ENCODE results near the gene EMC7. TPM values are rescaled to one million over a fixed set of nuclear protein-coding genes. Genes with fewer than 3 reads are reported as not detected.

Gene EMC7
- total and polyA plus RNA-seq, 9 of the 15 experiments (the other 6 are each of a cell fraction or from before 2014, with no cell fraction given), result 25.8 to 92.8 (median 49.7) TPM

GRCh38 chr15:34106423-34106822 lies 4.8 kb upstream of the EMC7 start (continued):
- TF ChIP-seq, protein P1, sequence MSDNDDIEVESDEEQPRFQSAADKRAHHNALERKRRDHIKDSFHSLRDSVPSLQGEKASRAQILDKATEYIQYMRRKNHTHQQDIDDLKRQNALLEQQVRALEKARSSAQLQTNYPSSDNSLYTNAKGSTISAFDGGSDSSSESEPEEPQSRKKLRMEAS (CRISPR knock-in tag; IDR thresholded peaks at IDR 0.05), result no peak
- TF ChIP-seq FUS (optimal IDR thresholded peaks at IDR 0.05; ENCODE audit: low read depth, low read length), result no peak
- TF ChIP-seq MEF2A (IDR thresholded peaks at IDR 0.05; ENCODE audit: control insufficient read depth, low read depth, low read length), result no peak
- no peak for TF ChIP-seq PPARD (CRISPR knock-in tag; IDR thresholded peaks at IDR 0.05)
- TF ChIP-seq L3MBTL2 (IDR thresholded peaks at IDR 0.05), result no peak
- TF ChIP-seq, protein P2, sequence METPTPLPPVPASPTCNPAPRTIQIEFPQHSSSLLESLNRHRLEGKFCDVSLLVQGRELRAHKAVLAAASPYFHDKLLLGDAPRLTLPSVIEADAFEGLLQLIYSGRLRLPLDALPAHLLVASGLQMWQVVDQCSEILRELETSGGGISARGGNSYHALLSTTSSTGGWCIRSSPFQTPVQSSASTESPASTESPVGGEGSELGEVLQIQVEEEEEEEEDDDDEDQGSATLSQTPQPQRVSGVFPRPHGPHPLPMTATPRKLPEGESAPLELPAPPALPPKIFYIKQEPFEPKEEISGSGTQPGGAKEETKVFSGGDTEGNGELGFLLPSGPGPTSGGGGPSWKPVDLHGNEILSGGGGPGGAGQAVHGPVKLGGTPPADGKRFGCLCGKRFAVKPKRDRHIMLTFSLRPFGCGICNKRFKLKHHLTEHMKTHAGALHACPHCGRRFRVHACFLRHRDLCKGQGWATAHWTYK (CRISPR knock-in tag; IDR thresholded peaks at IDR 0.05), result no peak
- no peak for TF ChIP-seq ZNF347 (CRISPR knock-in tag; IDR thresholded peaks at IDR 0.05; ENCODE audit: low read depth)
- no peak for TF ChIP-seq CBX8 (IDR thresholded peaks at IDR 0.05; ENCODE audit: borderline replicate concordance, extremely low read depth, low read depth, low read length, poor library complexity, severe bottlenecking)
- TF ChIP-seq ZNF175 (CRISPR knock-in tag; IDR thresholded peaks at IDR 0.05; ENCODE audit: low read depth), result no peak

Data from K562 (cell line).